ENCODE data around the gene GDF7. TPM values are rescaled to one million over a fixed set of nuclear protein-coding genes. Genes with fewer than 3 reads are reported as not detected.

Gene GDF7
- total and polyA plus RNA-seq, 10 of the 15 experiments (the other 5 are each of a cell fraction or from before 2014, with no cell fraction given): 0.02 to 0.11 (median 0.04) TPM; not detected in 1

- Histone ChIP-seq H3K4me3 (peak overlapping the region; percentile 96), H3K9ac (ENCODE audit: control insufficient read depth, insufficient read depth, low read length) (no peak overlapping the region), H3K4me1 (ENCODE audit: control insufficient read depth, insufficient read depth, low read length) (peaks cover 4% of the 10 kb centered on the region), H4K20me1 (ENCODE audit: control insufficient read depth, insufficient read depth) (no peaks in the 10 kb centered on the region), H3K27me3 (replicated peaks in 1 of 2; ENCODE audit: control insufficient read depth in 2 of 2, insufficient read depth in 2 of 2, low read length in 1 of 2) (peaks cover 0 to 1% of the 10 kb centered on the region in 2 experiments; a peak in 1 of 4 replicates), H3K36me3 (ENCODE audit: control insufficient read depth in 2 of 2, insufficient read depth in 2 of 2, low read length in 1 of 2) (no peaks in the 10 kb centered on the region), H3K9me3 (replicated peaks; ENCODE audit: control insufficient read depth, insufficient read depth, low read length) (no peaks in the 10 kb centered on the region), H3K4me2 (ENCODE audit: control insufficient read depth, insufficient read depth) (peak overlapping the region; percentile 60), H3K79me2 (ENCODE audit: control insufficient read depth, insufficient read depth, low read length) (no peaks in the 10 kb centered on the region), H3K27ac (ENCODE audit: control insufficient read depth, insufficient read depth) (no peak overlapping the region), H2AFZ (ENCODE audit: control insufficient read depth, low read depth, low read length) (peak overlapping the region; percentile 69)
- 77% methylated on average over 7 of the region's 7 CpGs for WGBS (ENCODE audit: insufficient coverage, insufficient replicate concordance, low lambda C conversion rate, missing lambda C conversion rate)
- TF ChIP-seq MYC (IDR thresholded peaks at IDR 0.05; ENCODE audit: insufficient read depth, insufficient read length, insufficient replicate concordance, low read length, severe bottlenecking) (no peak), BRCA1 (IDR thresholded peaks at IDR 0.05; ENCODE audit: low read depth, low read length) (no peak), EZH2 (IDR thresholded peaks at IDR 0.05; ENCODE audit: borderline replicate concordance, control insufficient read depth, low read depth, low read length) (no peak), EED (IDR thresholded peaks at IDR 0.05; ENCODE audit: low read depth) (no peak), NBN (IDR thresholded peaks at IDR 0.05) (no peak), NKRF (conservative IDR thresholded peaks at IDR 0.05) (no peak), ZNF207 (IDR thresholded peaks at IDR 0.05; ENCODE audit: borderline replicate concordance) (no peak), SUZ12 (IDR thresholded peaks at IDR 0.05; ENCODE audit: unreplicated experiment) (no peak), ZNF384 (IDR thresholded peaks at IDR 0.05; ENCODE audit: borderline replicate concordance, low read depth, low read length) (no peak), BACH1 (IDR thresholded peaks at IDR 0.05; ENCODE audit: borderline replicate concordance) (no peak), IRF5 (IDR thresholded peaks at IDR 0.05; ENCODE audit: borderline replicate concordance) (no peak), BCL3 (IDR thresholded peaks at IDR 0.05; ENCODE audit: borderline replicate concordance, insufficient read depth, low read depth, low read length, poor library complexity, severe bottlenecking) (no peak), BCLAF1 (IDR thresholded peaks at IDR 0.05) (no peak), ZNF622 (IDR thresholded peaks at IDR 0.05) (no peak), PML (IDR thresholded peaks at IDR 0.05; ENCODE audit: low read length) (no peak), POLR2AphosphoS2 (IDR thresholded peaks at IDR 0.05; ENCODE audit: low read depth, low read length) (no peak), NR2C2 (IDR thresholded peaks at IDR 0.05; ENCODE audit: borderline replicate concordance, control insufficient read depth, insufficient read length, low read depth) (no peak)
- in situ Hi-C loops (cut with MboI) (loop anchor here (25.0 kb wide), 1 partner anchor 461 kb away; the partner anchor contains the start of gene TDRD15), intact Hi-C loops (cut with micrococcal nuclease; ENCODE audit: unreplicated experiment) (no loop called here)
- no peak for FAIRE-seq
- no peak for ATAC-seq
- ChIA-PET POLR2A (interaction anchor here (1.3 kb wide), 1 partner anchor 205 kb away, joined by 5 read pairs; the partner anchor contains the start of gene RHOB), RAD21 (ENCODE audit: unreplicated experiment) (interaction anchor here (0.8 to 3.3 kb wide), 13 partner anchors 9 to 636 kb away, joined by 3 to 24 read pairs (median 6); partner anchors contain the start of gene RHOB), CTCF (interaction anchor here (0.5 to 5.0 kb wide), 32 partner anchors 9 to 421 kb away, joined by 3 to 44 read pairs (median 5); partner anchors contain the start of gene RHOB), SMC1A (ENCODE audit: uncharacterized antibody, unreplicated experiment) (interaction anchor here (0.6 to 3.3 kb wide), 15 partner anchors 9 to 600 kb away, joined by 3 to 22 read pairs (median 4); partner anchors contain the start of genes LAPTM4A and RHOB)
- BruUV-seq (replicated peaks): no TSS peak
- no peak for DNase-seq (ENCODE audit: low read depth, low spot score)
Observed at GRCh38 chr2:20651731-20652099, 15.2 kb upstream of the GDF7 start.
